SK-N-SH (cell line): ENCODE data around the gene TMEM232. TPM values are rescaled to one million over a fixed set of nuclear protein-coding genes. Genes with fewer than 3 reads are reported as not detected.

Experiments
- CTCF ChIA-PET: fragments of 300-600, 350-600 bp; formaldehyde crosslinking; extraction: SDS; loops from one replicate; lab custom pipeline; 2021; lab: Yijun Ruan, JAX
- POLR2A ChIA-PET: fragments of 350-600 bp; sonication (Branson Sonifier 250); formaldehyde crosslinking; extraction: SDS; loops from one replicate; lab custom pipeline; 2020; ENCODE audit warnings: antibody characterized with exemption, inconsistent platforms; lab: Yijun Ruan, JAX
- DNase-seq: peaks from one replicate; pipeline ENCODE4 v3.0.0; 2012
- H2AFZ ChIP-seq: fragments of 200-600 bp; sonication (generic); 2 replicates; pipeline ENCODE4 v1.8.1; 2016; ENCODE audit warnings: antibody characterized with exemption, mild to moderate bottlenecking, low read depth
- H3F3A ChIP-seq: fragments of 200-600 bp; sonication (generic); replicated peaks from 2 replicates; pipeline ENCODE3; 2016; ENCODE audit warnings: antibody characterized with exemption, mild to moderate bottlenecking; ENCODE audit not compliant: insufficient read depth
- H3K27ac ChIP-seq, 2 experiments: fragments of 200-500 bp in 1 of 2; fragments of 200-600 bp in 1 of 2; sonication (Bioruptor generic) in 1 of 2; sonication (generic), shearing (Covaris generic) in 1 of 2; 2 replicates each; pipeline versions ENCODE4 v1.5.1 to v1.6.1; 2014 to 2016; ENCODE audit warnings: low read depth in 2 of 2, inconsistent platforms in 1 of 2, low read length in 1 of 2, mild to moderate bottlenecking in 1 of 2, mixed read lengths in 1 of 2
- H3K27me3 ChIP-seq: fragments of 200-600 bp; sonication (generic), shearing (Covaris generic); 2 replicates; pipeline ENCODE4 v1.6.1; 2016; ENCODE audit warnings: mixed run types; ENCODE audit not compliant: insufficient read depth
- H3K36me3 ChIP-seq, 2 experiments: fragments of 200-500 bp in 1 of 2; fragments of 200-600 bp in 1 of 2; sonication (Bioruptor generic) in 1 of 2; sonication (generic) in 1 of 2; replicated peaks in 1 of 2; 2 replicates each; pipeline versions ENCODE3 to v1.5.1; 2014 to 2016; ENCODE audit warnings: low read length in 1 of 2, mild to moderate bottlenecking in 1 of 2; ENCODE audit not compliant: insufficient read depth in 2 of 2, control insufficient read depth in 1 of 2
- H3K4me1 ChIP-seq, 2 experiments: fragments of 200-500 bp in 1 of 2; fragments of 200-600 bp in 1 of 2; sonication (Bioruptor generic) in 1 of 2; sonication (generic), shearing (Covaris generic) in 1 of 2; 2 replicates each; pipeline versions ENCODE4 v1.5.1 to v1.6.1; 2014 to 2016; ENCODE audit warnings: low read depth in 1 of 2, low read length in 1 of 2, mixed run types in 1 of 2; ENCODE audit not compliant: insufficient read depth in 2 of 2, control insufficient read depth in 1 of 2
- H3K4me2 ChIP-seq: fragments of 200-600 bp; sonication (generic), shearing (Covaris generic); 2 replicates; pipeline ENCODE4 v1.6.1; 2017; ENCODE audit warnings: mixed run types
- H3K4me3 ChIP-seq, 2 experiments: fragments of 200-500 bp in 1 of 2; fragments of 200-600 bp in 1 of 2; sonication (Bioruptor generic) in 1 of 2; sonication (generic), shearing (Covaris generic) in 1 of 2; 2 replicates each; pipeline versions ENCODE4 v1.5.1 to v1.8.1; 2014 to 2016; ENCODE audit warnings: low read depth in 2 of 2, inconsistent platforms in 1 of 2, low read length in 1 of 2, mild to moderate bottlenecking in 1 of 2, mixed read lengths in 1 of 2, moderate library complexity in 1 of 2
- H3K79me2 ChIP-seq: fragments of 200-600 bp; sonication (generic); 2 replicates; pipeline ENCODE4 v1.8.1; 2017; ENCODE audit warnings: mild to moderate bottlenecking; ENCODE audit not compliant: insufficient read depth
- H3K9ac ChIP-seq: fragments of 200-600 bp; sonication (generic); 2 replicates; pipeline ENCODE4 v1.6.1; 2017; ENCODE audit warnings: mixed run types
- H3K9me2 ChIP-seq: fragments of 200-600 bp; sonication (generic); 2 replicates; pipeline ENCODE4 v1.6.1; 2017; ENCODE audit warnings: mixed run types
- H3K9me3 ChIP-seq: fragments of 200-600 bp; sonication (generic); 2 replicates; pipeline ENCODE4 v1.6.1; 2017; ENCODE audit warnings: mixed run types, mild to moderate bottlenecking, moderate library complexity
- H4K20me1 ChIP-seq: fragments of 200-600 bp; sonication (generic); 2 replicates; pipeline ENCODE4 v1.6.1; 2017; ENCODE audit warnings: mild to moderate bottlenecking, mixed run types; ENCODE audit not compliant: insufficient read depth
- EP300 ChIP-seq, 2 experiments: IDR thresholded peaks; 2 replicates each; pipeline versions ENCODE4 v1.4.0 to v1.6.1; 2012; ENCODE audit warnings: borderline replicate concordance in 1 of 2, low read depth in 1 of 2, low read length in 1 of 2
- GABPA ChIP-seq: IDR thresholded peaks from 2 replicates; pipeline ENCODE4 v1.4.0; 2012; ENCODE audit warnings: low read depth, mild to moderate bottlenecking
- GATA2 ChIP-seq: sonication (generic); formaldehyde crosslinking; IDR thresholded peaks from 2 replicates; pipeline ENCODE4 v1.5.0; 2020; ENCODE audit warnings: mild to moderate bottlenecking, missing genetic modification reagents
- POLR2AphosphoS5 ChIP-seq: IDR thresholded peaks from 2 replicates; pipeline ENCODE4 v1.6.1; 2012; ENCODE audit warnings: low read depth, low read length
- RAD21 ChIP-seq: IDR thresholded peaks from 2 replicates; pipeline ENCODE4 v1.6.1; 2012; ENCODE audit warnings: mild to moderate bottlenecking, low read length
- RFX5 ChIP-seq: IDR thresholded peaks from 2 replicates; pipeline ENCODE4 v1.6.1; 2012; ENCODE audit warnings: mild to moderate bottlenecking, improper control_type of control experiment, low read length
- RXRA ChIP-seq: IDR thresholded peaks from 2 replicates; pipeline ENCODE4 v1.4.0; 2012; ENCODE audit warnings: low read depth, mild to moderate bottlenecking, borderline replicate concordance
- TCF12 ChIP-seq: IDR thresholded peaks from 2 replicates; pipeline ENCODE4 v1.4.0; 2012
- USF2 ChIP-seq: fragments of 150-350 bp; IDR thresholded peaks from 2 replicates; pipeline ENCODE4 v1.6.1; 2017; ENCODE audit warnings: antibody characterized with exemption, low read length, low read depth, borderline replicate concordance
- WGBS: methylation state at CpG from one replicate; pipeline ENCODE4 v1.1.6; 2017; ENCODE audit warnings: low lambda C conversion rate; 5-methylcytosine and 5-hydroxymethylcytosine counted together
- polyA plus RNA-seq, 3 experiments: library from polyadenylated mRNA; depleted of rRNA; stranded (reverse); fragments of >200 nt; gene quantifications; 2 replicates each; pipeline ENCODE4 v1.2.3, GENCODE V29; 2012
- TF ChIP-seq, protein P1 (sequence below): fragments of 200-600 bp; sonication (generic); IDR thresholded peaks from 2 replicates; pipeline ENCODE4 v1.6.1; 2017; ENCODE audit warnings: antibody characterized with exemption, mild to moderate bottlenecking, moderate library complexity

Gene TMEM232
- polyA plus RNA-seq, 1 of the 3 experiments (the other 2 are of a cell fraction), result 0.66 TPM

DNA sequence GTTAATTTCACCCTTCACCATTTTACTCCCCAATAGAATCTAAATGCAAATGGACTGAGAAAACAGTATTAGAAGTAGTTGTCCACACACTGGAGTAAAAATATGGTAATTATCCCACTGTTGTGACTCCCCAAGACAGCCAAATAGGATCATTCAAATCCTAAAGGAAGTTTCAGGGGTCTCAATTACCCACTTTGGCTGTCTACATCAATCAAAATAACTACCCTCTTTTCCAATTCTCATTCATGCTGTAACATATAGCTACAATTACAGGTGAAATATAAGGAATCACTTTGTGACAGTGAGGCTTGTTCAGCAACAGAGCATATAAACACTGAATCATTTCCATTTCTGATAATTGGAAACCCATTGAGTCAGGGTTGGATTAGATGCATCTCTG lies 220.1 kb downstream of the TMEM232 start:
- Histone ChIP-seq H3K4me1 (no peaks in the 10 kb centered on the region), H3K9me2 (no peaks in the 10 kb centered on the region), H3K27me3 (no peaks in the 10 kb centered on the region), H4K20me1 (no peaks in the 10 kb centered on the region), H2AFZ (no peak overlapping the region), H3K4me2 (no peak overlapping the region), H3K4me3 (no peak overlapping the region), H3F3A (no peaks in the 10 kb centered on the region), H3K79me2 (no peaks in the 10 kb centered on the region), H3K27ac (no peak overlapping the region), H3K36me3 (no peaks in the 10 kb centered on the region), H3K9ac (no peak overlapping the region), H3K9me3 (no peaks in the 10 kb centered on the region)
- no peak for TF ChIP-seq GABPA
- no peak for TF ChIP-seq EP300 (IDR thresholded peaks at IDR 0.05; ENCODE audit: borderline replicate concordance in 1 of 2, low read depth in 1 of 2, low read length in 1 of 2)
- no peak for TF ChIP-seq POLR2AphosphoS5
- TF ChIP-seq RAD21, result no peak
- no peak for DNase-seq
- POLR2A ChIA-PET, result no interaction called here
- CTCF ChIA-PET, result no interaction called here

DNA sequence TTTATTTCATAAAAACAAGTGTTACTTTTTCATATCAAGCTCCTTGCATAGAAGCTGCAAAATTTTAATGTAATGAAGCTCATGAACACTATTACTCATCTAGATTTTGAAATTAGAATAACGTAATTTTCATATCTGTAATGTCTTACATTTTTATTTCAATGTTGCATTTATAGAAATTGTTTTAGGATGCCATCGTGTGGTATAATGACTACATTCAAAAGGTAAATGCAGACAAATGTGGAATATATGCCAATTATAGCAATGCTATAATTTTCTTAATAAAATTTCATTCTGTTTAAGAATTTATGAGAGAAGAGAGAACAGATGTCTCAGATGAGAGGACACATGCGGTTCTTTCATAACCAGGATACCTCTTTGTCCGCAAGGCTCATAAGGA lies 230.2 kb downstream of the TMEM232 start:
- Histone ChIP-seq H4K20me1 (no peaks in the 10 kb centered on the region), H3F3A (no peaks in the 10 kb centered on the region), H3K9me3 (no peaks in the 10 kb centered on the region), H3K4me1 (no peaks in the 10 kb centered on the region), H3K9ac (no peak overlapping the region), H3K27ac (no peak overlapping the region), H3K36me3 (no peaks in the 10 kb centered on the region), H3K9me2 (no peaks in the 10 kb centered on the region; the same call in 1 of the 2 replicates), H3K79me2 (no peaks in the 10 kb centered on the region), H3K27me3 (no peaks in the 10 kb centered on the region), H2AFZ (no peak overlapping the region), H3K4me2 (no peak overlapping the region), H3K4me3 (no peak overlapping the region)
- TF ChIP-seq TCF12 (no peak), USF2 (no peak), RAD21 (peak; percentile 43), RXRA (no peak)
- TF ChIP-seq, protein P1, sequence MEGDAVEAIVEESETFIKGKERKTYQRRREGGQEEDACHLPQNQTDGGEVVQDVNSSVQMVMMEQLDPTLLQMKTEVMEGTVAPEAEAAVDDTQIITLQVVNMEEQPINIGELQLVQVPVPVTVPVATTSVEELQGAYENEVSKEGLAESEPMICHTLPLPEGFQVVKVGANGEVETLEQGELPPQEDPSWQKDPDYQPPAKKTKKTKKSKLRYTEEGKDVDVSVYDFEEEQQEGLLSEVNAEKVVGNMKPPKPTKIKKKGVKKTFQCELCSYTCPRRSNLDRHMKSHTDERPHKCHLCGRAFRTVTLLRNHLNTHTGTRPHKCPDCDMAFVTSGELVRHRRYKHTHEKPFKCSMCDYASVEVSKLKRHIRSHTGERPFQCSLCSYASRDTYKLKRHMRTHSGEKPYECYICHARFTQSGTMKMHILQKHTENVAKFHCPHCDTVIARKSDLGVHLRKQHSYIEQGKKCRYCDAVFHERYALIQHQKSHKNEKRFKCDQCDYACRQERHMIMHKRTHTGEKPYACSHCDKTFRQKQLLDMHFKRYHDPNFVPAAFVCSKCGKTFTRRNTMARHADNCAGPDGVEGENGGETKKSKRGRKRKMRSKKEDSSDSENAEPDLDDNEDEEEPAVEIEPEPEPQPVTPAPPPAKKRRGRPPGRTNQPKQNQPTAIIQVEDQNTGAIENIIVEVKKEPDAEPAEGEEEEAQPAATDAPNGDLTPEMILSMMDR, result peak; percentile 50
- WGBS, result 66% methylated on average over 4 of the region's 4 CpGs
- ChIA-PET CTCF (interaction anchor here (1.3 kb wide), 1 partner anchor 111 kb away, joined by 3 read pairs; no protein-coding TSS in a partner anchor), POLR2A (no interaction called here)
- no peak for DNase-seq

GRCh38 chr5:110492446-110492845 lies 234.0 kb downstream of the TMEM232 start:
- peaks cover 3% of the 10 kb centered on the region; the same call in 1 of the 2 replicates for H3K9me2 ChIP-seq
- H3K36me3 ChIP-seq, result no peaks in the 10 kb centered on the region
- no peak overlapping the region for H3K4me2 ChIP-seq
- POLR2A ChIA-PET, result no interaction called here
- no peak overlapping the region for H3K27ac ChIP-seq
- H3K27me3 ChIP-seq, result no peaks in the 10 kb centered on the region
- no peak overlapping the region for H3K9ac ChIP-seq
- H2AFZ ChIP-seq, result no peak overlapping the region
- DNase-seq, result no peak
- no peaks in the 10 kb centered on the region for H3K4me1 ChIP-seq
- H4K20me1 ChIP-seq, result no peaks in the 10 kb centered on the region
- CTCF ChIA-PET, result no interaction called here
- no peak overlapping the region for H3K4me3 ChIP-seq
- TF ChIP-seq GATA2 (CRISPR knock-in tag) (no peak), RFX5 (no peak)
- no peaks in the 10 kb centered on the region for H3K9me3 ChIP-seq
- H3K79me2 ChIP-seq, result no peaks in the 10 kb centered on the region
- H3F3A ChIP-seq, result no peaks in the 10 kb centered on the region
